NT2/D1 (cell line): ENCODE results near the gene TMSB10.

Experiments
- SUZ12 ChIP-seq: IDR thresholded peaks from 2 replicates; pipeline ENCODE4 v1.6.1; 2011; ENCODE audit not compliant: insufficient read length, insufficient read depth; ENCODE audit errors: extremely low read depth
- YY1 ChIP-seq: IDR thresholded peaks from 2 replicates; pipeline ENCODE4 v1.6.1; 2011; ENCODE audit not compliant: insufficient read length, insufficient read depth
- ZNF274 ChIP-seq: IDR thresholded peaks from 2 replicates; pipeline ENCODE4 v1.6.1; 2011; ENCODE audit warnings: mild to moderate bottlenecking, low read depth, low read length

- TF ChIP-seq YY1 = no peak
- no peak for TF ChIP-seq SUZ12
- no peak for TF ChIP-seq ZNF274
Measured at GRCh38 chr2:84880395-84880644, 25.1 kb upstream of the TMSB10 start.
